Gastrocnemius medialis (tissue), 4 donors: ENCODE measurements around the gene PLA2G4A. TPM values are rescaled to one million over a fixed set of nuclear protein-coding genes. Genes with fewer than 3 reads are reported as not detected.

Source experiments
- ATAC-seq, 2 donors: fragments of 150-250 bp; one replicate each; pipeline ENCODE4 v1.9.1; 2016
- DNase-seq, 2 donors: peaks; one replicate each; pipeline ENCODE4 v3.0.0-alpha.2; 2019
- H3K27ac ChIP-seq, 4 donors: fragments of 200-600 bp; sonication (generic); 1 replicate in 1 of 4; 2 replicates in 3 of 4; pipeline ENCODE4 v1.5.1; 2016 to 2018; ENCODE audit warnings: mild to moderate bottlenecking in 2 of 4, moderate library complexity in 1 of 4
- H3K27me3 ChIP-seq, 3 donors: fragments of 200-600 bp; sonication (generic) in 2 of 3; 1 replicate in 1 of 3; 2 replicates in 2 of 3; pipeline versions ENCODE4 v1.5.1 to v1.6.0; 2016 to 2019; ENCODE audit warnings: mild to moderate bottlenecking in 1 of 3, moderate library complexity in 1 of 3
- H3K36me3 ChIP-seq, 2 donors: fragments of 200-600 bp; sonication (generic) in 1 of 2; one replicate each; pipeline ENCODE4 v1.5.1; 2017 to 2018
- H3K4me1 ChIP-seq, 2 donors: fragments of 200-600 bp; sonication (generic) in 1 of 2; one replicate each; pipeline ENCODE4 v1.5.1; 2016 to 2017; ENCODE audit warnings: mild to moderate bottlenecking in 2 of 2
- H3K4me3 ChIP-seq, 4 donors: fragments of 200-600 bp; sonication (generic) in 3 of 4; 1 replicate in 1 of 4; 2 replicates in 3 of 4; pipeline ENCODE4 v1.5.1; 2016 to 2019; ENCODE audit warnings: mild to moderate bottlenecking in 2 of 4
- H3K9me3 ChIP-seq, 3 donors: fragments of 200-600 bp; sonication (generic) in 2 of 3; 1 replicate in 1 of 3; 2 replicates in 2 of 3; pipeline ENCODE4 v1.5.1; 2016 to 2019
- CTCF ChIP-seq, 5 experiments: fragments of 450-650 bp in 3 of 5; fragments of 200-600 bp in 2 of 5; sonication (generic) in 2 of 5; IDR thresholded peaks in 4 of 5; conservative IDR thresholded peaks in 1 of 5; 1 replicate in 4 of 5; 2 replicates in 1 of 5; pipeline ENCODE4 v1.5.1; 2016 to 2019; ENCODE audit warnings: antibody characterized with exemption in 5 of 5, mild to moderate bottlenecking in 3 of 5, moderate library complexity in 3 of 5
- POLR2A ChIP-seq, 2 donors: fragments of 450-650 bp; IDR thresholded peaks; one replicate each; pipeline ENCODE4 v1.6.1; 2017; ENCODE audit warnings: antibody characterized with exemption in 2 of 2, mild to moderate bottlenecking in 2 of 2, moderate library complexity in 2 of 2
- in situ Hi-C, 4 donors: fragments of 200-750 bp; cut with MboI; loops; one replicate each; pipeline versions ENCODE4 v1.15.0 to v1.8.0; 2017; ENCODE audit warnings: low sequenced_read_pairs in 4 of 4
- intact Hi-C: fragments of 100-400 bp; cut with DNase I; formaldehyde crosslinking; loops from one replicate; pipeline ENCODE4 v1.15.1; 2023; ENCODE audit warnings: low total_unique reads
- total RNA-seq, 4 donors: library from RNA; depleted of rRNA; stranded (reverse); fragments of >200 nt; gene quantifications; one replicate each; pipeline versions ENCODE4 v1.1.0 to v1.2.3, GENCODE V29; 2016

PLA2G4A gene
- total RNA-seq, 4 donors from 2014 or later: 0.44 to 0.95 (median 0.75) TPM

GRCh38 chr1:187001198-187001889 is 172.6 kb downstream of the PLA2G4A start:
- TF ChIP-seq POLR2A (IDR thresholded peaks at IDR 0.05): no peak
- no peak for TF ChIP-seq CTCF (IDR thresholded peaks at IDR 0.05 in 4 of 5, conservative IDR thresholded peaks at IDR 0.05 in 1 of 5)
- Histone ChIP-seq H3K36me3 (no peaks in the 10 kb centered on the region), H3K4me1 (no peaks in the 10 kb centered on the region), H3K9me3 (no peaks in the 10 kb centered on the region), H3K27me3 (no peaks in the 10 kb centered on the region), H3K27ac (no peak overlapping the region), H3K4me3 (no peak overlapping the region)
- intact Hi-C loops (no loop called here), in situ Hi-C loops (no loop called here)
- DNase-seq: no peak
- peak in 1 of 2 donors; percentile 47 for ATAC-seq

- in situ Hi-C loops: no loop called here
- TF ChIP-seq CTCF (IDR thresholded peaks at IDR 0.05 in 4 of 5, conservative IDR thresholded peaks at IDR 0.05 in 1 of 5) (no peak), POLR2A (IDR thresholded peaks at IDR 0.05) (no peak)
- ATAC-seq: no peak
Observed at GRCh38 chr1:187003353-187003752, 174.6 kb downstream of the PLA2G4A start.

GRCh38 chr1:187006896-187007295 is 178.1 kb downstream of the PLA2G4A start:
- Histone ChIP-seq H3K4me3 (no peak overlapping the region), H3K9me3 (no peaks in the 10 kb centered on the region), H3K27ac (no peak overlapping the region), H3K4me1 (no peaks in the 10 kb centered on the region), H3K36me3 (no peaks in the 10 kb centered on the region), H3K27me3 (no peaks in the 10 kb centered on the region)
- in situ Hi-C loops (no loop called here), intact Hi-C loops (no loop called here)
- no peak for TF ChIP-seq CTCF (IDR thresholded peaks at IDR 0.05 in 4 of 5, conservative IDR thresholded peaks at IDR 0.05 in 1 of 5)
- TF ChIP-seq POLR2A (IDR thresholded peaks at IDR 0.05): no peak
- ATAC-seq (no peak), DNase-seq (no peak)

More at GRCh38 chr1:187003353-187003752, 174.6 kb downstream of the PLA2G4A start:
- Histone ChIP-seq H3K4me3 (no peak overlapping the region), H3K4me1 (no peaks in the 10 kb centered on the region), H3K36me3 (no peaks in the 10 kb centered on the region), H3K27me3 (no peaks in the 10 kb centered on the region), H3K9me3 (no peaks in the 10 kb centered on the region), H3K27ac (no peak overlapping the region)
- intact Hi-C loops: no loop called here
- DNase-seq: no peak

DNA sequence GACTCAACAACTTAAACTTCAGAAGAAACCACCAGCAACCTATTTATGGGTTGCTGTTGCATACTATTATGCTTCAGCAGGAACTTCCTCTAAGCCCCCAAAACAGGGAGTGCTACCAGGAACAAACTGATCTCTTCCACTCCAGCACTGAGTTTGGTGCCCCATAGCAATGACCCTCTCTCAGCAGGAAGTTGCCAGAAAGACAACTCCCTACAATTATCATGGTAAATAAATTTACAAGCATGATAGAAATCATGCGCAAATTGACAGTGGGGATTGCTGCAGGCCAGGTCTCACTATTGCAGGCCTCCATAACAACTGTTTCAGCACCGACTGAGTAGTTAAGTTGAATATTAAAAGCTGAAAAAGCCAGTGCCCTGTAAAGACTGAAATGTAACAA is 180.6 kb downstream of the PLA2G4A start:
- TF ChIP-seq POLR2A (IDR thresholded peaks at IDR 0.05) (no peak), CTCF (IDR thresholded peaks at IDR 0.05 in 4 of 5, conservative IDR thresholded peaks at IDR 0.05 in 1 of 5) (no peak)
- H3K9me3 ChIP-seq: no peaks in the 10 kb centered on the region
- DNase-seq (no peak), ATAC-seq (no peak)
- in situ Hi-C loops: no loop called here
- no peaks in the 10 kb centered on the region for H3K4me1 ChIP-seq
- H3K36me3 ChIP-seq: no peaks in the 10 kb centered on the region
- H3K27ac ChIP-seq: no peak overlapping the region
- no peak overlapping the region for H3K4me3 ChIP-seq
- no peaks in the 10 kb centered on the region for H3K27me3 ChIP-seq
- intact Hi-C loops: no loop called here
